ENCODE results near the gene CMSS1. TPM values are rescaled to one million over a fixed set of nuclear protein-coding genes. Genes with fewer than 3 reads are reported as not detected.

CMSS1 gene
- total RNA-seq, 1 experiment from 2014 or later = 64.1 TPM

DNA sequence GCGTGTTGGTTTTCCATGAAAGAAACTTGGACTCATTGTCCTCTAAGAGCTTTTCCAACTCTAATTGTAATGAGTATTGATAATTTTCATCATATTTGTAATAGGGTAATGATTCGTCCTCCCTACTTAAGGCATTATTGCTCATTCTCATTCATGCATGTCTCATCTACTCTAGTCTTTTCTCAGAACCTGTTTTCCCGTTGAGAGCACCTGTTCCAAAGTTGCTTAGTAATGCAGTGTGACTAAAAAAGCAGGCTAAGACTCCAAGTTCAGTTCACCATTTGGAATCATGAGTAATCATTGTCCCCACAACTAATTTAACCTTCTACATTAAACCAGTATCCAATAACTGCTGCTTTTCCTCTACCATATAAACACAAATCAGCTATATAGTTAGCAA is 212.7 kb downstream of the CMSS1 start:
- BruUV-seq (replicated peaks) = no TSS peak
- Histone ChIP-seq H3K4me1 (ENCODE audit: control insufficient read depth in 1 of 2, insufficient read depth in 2 of 2, low read length in 2 of 2) (no peaks in the 10 kb centered on the region), H3K4me3 (replicated peaks in 1 of 2; ENCODE audit: low read depth in 1 of 2, low read length in 2 of 2) (no peak overlapping the region), H2AFZ (ENCODE audit: low read depth, low read length, poor library complexity, severe bottlenecking) (no peak overlapping the region), H3K79me2 (ENCODE audit: insufficient read depth, low read length) (no peaks in the 10 kb centered on the region), H3K27ac (ENCODE audit: low read depth, low read length) (no peak overlapping the region), H4K20me1 (ENCODE audit: insufficient read depth) (no peaks in the 10 kb centered on the region), H3K27me3 (ENCODE audit: insufficient read depth, low read length) (no peaks in the 10 kb centered on the region), H3K36me3 (ENCODE audit: control insufficient read depth in 1 of 2, insufficient read depth in 2 of 2, low read length in 2 of 2) (no peaks in the 10 kb centered on the region), H3K9me3 (ENCODE audit: control insufficient read depth in 1 of 2, insufficient read depth in 1 of 2, low read depth in 1 of 2, low read length in 2 of 2) (no peaks in the 10 kb centered on the region), H3K4me2 (ENCODE audit: low read length) (no peak overlapping the region), H3K9me2 (ENCODE audit: insufficient read depth) (no peaks in the 10 kb centered on the region), H3K9ac (ENCODE audit: low read length) (no peak overlapping the region)
- ChIA-PET RAD21 (ENCODE audit: low non-redundant PET in 1 of 2, low total read pairs in 2 of 2, uncharacterized antibody in 2 of 2, unreplicated experiment in 2 of 2) (no interaction called here), CTCF (interaction anchor here (1.6 kb wide), 1 partner anchor 39 kb away, joined by 4 read pairs; no protein-coding TSS in a partner anchor), POLR2A (no interaction called here)
- ATAC-seq (no peak), DNase-seq (ENCODE audit: low read depth, low spot score) (no peak)
- TF ChIP-seq, protein P1, sequence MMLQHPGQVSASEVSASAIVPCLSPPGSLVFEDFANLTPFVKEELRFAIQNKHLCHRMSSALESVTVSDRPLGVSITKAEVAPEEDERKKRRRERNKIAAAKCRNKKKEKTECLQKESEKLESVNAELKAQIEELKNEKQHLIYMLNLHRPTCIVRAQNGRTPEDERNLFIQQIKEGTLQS (IDR thresholded peaks at IDR 0.05) = no peak
- TF ChIP-seq POLR2A (IDR thresholded peaks at IDR 0.05; ENCODE audit: borderline replicate concordance, extremely low read depth, insufficient read depth, insufficient read length) = no peak
- no peak for TF ChIP-seq ZNF274 (IDR thresholded peaks at IDR 0.05; ENCODE audit: low read depth, low read length)
- TF ChIP-seq, protein P2, sequence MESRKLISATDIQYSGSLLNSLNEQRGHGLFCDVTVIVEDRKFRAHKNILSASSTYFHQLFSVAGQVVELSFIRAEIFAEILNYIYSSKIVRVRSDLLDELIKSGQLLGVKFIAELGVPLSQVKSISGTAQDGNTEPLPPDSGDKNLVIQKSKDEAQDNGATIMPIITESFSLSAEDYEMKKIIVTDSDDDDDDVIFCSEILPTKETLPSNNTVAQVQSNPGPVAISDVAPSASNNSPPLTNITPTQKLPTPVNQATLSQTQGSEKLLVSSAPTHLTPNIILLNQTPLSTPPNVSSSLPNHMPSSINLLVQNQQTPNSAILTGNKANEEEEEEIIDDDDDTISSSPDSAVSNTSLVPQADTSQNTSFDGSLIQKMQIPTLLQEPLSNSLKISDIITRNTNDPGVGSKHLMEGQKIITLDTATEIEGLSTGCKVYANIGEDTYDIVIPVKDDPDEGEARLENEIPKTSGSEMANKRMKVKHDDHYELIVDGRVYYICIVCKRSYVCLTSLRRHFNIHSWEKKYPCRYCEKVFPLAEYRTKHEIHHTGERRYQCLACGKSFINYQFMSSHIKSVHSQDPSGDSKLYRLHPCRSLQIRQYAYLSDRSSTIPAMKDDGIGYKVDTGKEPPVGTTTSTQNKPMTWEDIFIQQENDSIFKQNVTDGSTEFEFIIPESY (IDR thresholded peaks at IDR 0.05; ENCODE audit: extremely low read depth, insufficient replicate concordance, low read length) = no peak
- no peak for TF ChIP-seq RAD21 (IDR thresholded peaks at IDR 0.05; ENCODE audit: low read depth)
- no peak for TF ChIP-seq SP1 (IDR thresholded peaks at IDR 0.05; ENCODE audit: low read depth)
- no peak for TF ChIP-seq TCF7L2 (IDR thresholded peaks at IDR 0.05; ENCODE audit: borderline replicate concordance, extremely low read depth, insufficient read depth, insufficient read length)
- TF ChIP-seq EGR1 (IDR thresholded peaks at IDR 0.05; ENCODE audit: low read depth) = no peak
- TF ChIP-seq CEBPB (IDR thresholded peaks at IDR 0.05; ENCODE audit: low read depth) = no peak
- TF ChIP-seq POLR2AphosphoS5 (IDR thresholded peaks at IDR 0.05; ENCODE audit: low read depth, low read length) = no peak
- TF ChIP-seq, protein P3, sequence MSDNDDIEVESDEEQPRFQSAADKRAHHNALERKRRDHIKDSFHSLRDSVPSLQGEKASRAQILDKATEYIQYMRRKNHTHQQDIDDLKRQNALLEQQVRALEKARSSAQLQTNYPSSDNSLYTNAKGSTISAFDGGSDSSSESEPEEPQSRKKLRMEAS (IDR thresholded peaks at IDR 0.05) = no peak
- TF ChIP-seq JUND (IDR thresholded peaks at IDR 0.05) = no peak
- TF ChIP-seq SRF (IDR thresholded peaks at IDR 0.05; ENCODE audit: low read depth) = no peak
- TF ChIP-seq, protein P4, sequence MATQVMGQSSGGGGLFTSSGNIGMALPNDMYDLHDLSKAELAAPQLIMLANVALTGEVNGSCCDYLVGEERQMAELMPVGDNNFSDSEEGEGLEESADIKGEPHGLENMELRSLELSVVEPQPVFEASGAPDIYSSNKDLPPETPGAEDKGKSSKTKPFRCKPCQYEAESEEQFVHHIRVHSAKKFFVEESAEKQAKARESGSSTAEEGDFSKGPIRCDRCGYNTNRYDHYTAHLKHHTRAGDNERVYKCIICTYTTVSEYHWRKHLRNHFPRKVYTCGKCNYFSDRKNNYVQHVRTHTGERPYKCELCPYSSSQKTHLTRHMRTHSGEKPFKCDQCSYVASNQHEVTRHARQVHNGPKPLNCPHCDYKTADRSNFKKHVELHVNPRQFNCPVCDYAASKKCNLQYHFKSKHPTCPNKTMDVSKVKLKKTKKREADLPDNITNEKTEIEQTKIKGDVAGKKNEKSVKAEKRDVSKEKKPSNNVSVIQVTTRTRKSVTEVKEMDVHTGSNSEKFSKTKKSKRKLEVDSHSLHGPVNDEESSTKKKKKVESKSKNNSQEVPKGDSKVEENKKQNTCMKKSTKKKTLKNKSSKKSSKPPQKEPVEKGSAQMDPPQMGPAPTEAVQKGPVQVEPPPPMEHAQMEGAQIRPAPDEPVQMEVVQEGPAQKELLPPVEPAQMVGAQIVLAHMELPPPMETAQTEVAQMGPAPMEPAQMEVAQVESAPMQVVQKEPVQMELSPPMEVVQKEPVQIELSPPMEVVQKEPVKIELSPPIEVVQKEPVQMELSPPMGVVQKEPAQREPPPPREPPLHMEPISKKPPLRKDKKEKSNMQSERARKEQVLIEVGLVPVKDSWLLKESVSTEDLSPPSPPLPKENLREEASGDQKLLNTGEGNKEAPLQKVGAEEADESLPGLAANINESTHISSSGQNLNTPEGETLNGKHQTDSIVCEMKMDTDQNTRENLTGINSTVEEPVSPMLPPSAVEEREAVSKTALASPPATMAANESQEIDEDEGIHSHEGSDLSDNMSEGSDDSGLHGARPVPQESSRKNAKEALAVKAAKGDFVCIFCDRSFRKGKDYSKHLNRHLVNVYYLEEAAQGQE (IDR thresholded peaks at IDR 0.05; ENCODE audit: low read depth) = no peak
- no peak for TF ChIP-seq EZH2phosphoT487 (IDR thresholded peaks at IDR 0.05; ENCODE audit: borderline replicate concordance)
- no peak for TF ChIP-seq YY1 (IDR thresholded peaks at IDR 0.05; ENCODE audit: extremely low read depth, insufficient replicate concordance, low read depth, low read length)
- no peak for TF ChIP-seq FOSL1 (IDR thresholded peaks at IDR 0.05; ENCODE audit: low read depth)
- no peak for TF ChIP-seq SIN3A (IDR thresholded peaks at IDR 0.05; ENCODE audit: low read depth)
- intact Hi-C loops (cut with micrococcal nuclease) = no loop called here
